Smooth muscle cell (in vitro differentiated cells): Measurements from ENCODE around the gene TRMT1L. TPM values are rescaled to one million over a fixed set of nuclear protein-coding genes. Genes with fewer than 3 reads are reported as not detected.

Source experiments
- DNase-seq: peaks from one replicate; lab custom pipeline; 2025; ENCODE audit not compliant: unreplicated experiment; lab: John Stamatoyannopoulos, UW
- H2AFZ ChIP-seq: fragments of 200-600 bp; sonication (generic); 2 replicates; pipeline ENCODE4 v1.6.0; 2016; ENCODE audit warnings: antibody characterized with exemption, low read depth, mild to moderate bottlenecking
- H3F3A ChIP-seq: fragments of 200-600 bp; sonication (generic); 2 replicates; pipeline ENCODE4 v1.6.0; 2017; ENCODE audit warnings: antibody characterized with exemption, low read depth
- H3K27ac ChIP-seq: fragments of 200-600 bp; sonication (generic); 2 replicates; pipeline ENCODE4 v1.5.1; 2016; ENCODE audit warnings: low read depth, mild to moderate bottlenecking
- H3K27me3 ChIP-seq: fragments of 200-600 bp; sonication (generic); 2 replicates; pipeline ENCODE4 v1.6.1; 2016; ENCODE audit warnings: low read depth, mild to moderate bottlenecking
- H3K36me3 ChIP-seq: fragments of 200-600 bp; sonication (generic); 2 replicates; pipeline ENCODE4 v1.5.1; 2016; ENCODE audit warnings: low read depth
- H3K4me1 ChIP-seq: fragments of 200-600 bp; sonication (generic); 2 replicates; pipeline ENCODE4 v1.5.1; 2016; ENCODE audit warnings: low read depth
- H3K4me2 ChIP-seq: fragments of 200-600 bp; sonication (generic); 2 replicates; pipeline ENCODE4 v1.6.0; 2016; ENCODE audit warnings: mild to moderate bottlenecking
- H3K4me3 ChIP-seq: fragments of 200-600 bp; sonication (generic); 2 replicates; pipeline ENCODE4 v1.5.1; 2016; ENCODE audit warnings: mild to moderate bottlenecking
- H3K79me2 ChIP-seq: fragments of 200-600 bp; sonication (generic); 2 replicates; pipeline ENCODE4 v1.6.0; 2016; ENCODE audit warnings: low read depth, mild to moderate bottlenecking
- H3K9ac ChIP-seq: fragments of 200-600 bp; sonication (generic); 2 replicates; pipeline ENCODE4 v1.6.0; 2016; ENCODE audit warnings: low read depth
- H3K9me3 ChIP-seq: fragments of 200-600 bp; sonication (generic); replicated peaks from 2 replicates; pipeline ENCODE4 v1.5.1; 2016; ENCODE audit warnings: low read depth
- H4K20me1 ChIP-seq: fragments of 200-600 bp; sonication (generic); 2 replicates; pipeline ENCODE4 v1.6.0; 2016; ENCODE audit warnings: low read depth
- WGBS: methylation state at CpG from one replicate; pipeline ENCODE4 v1.1.7; 2016; ENCODE audit warnings: low lambda C conversion rate; 5-methylcytosine and 5-hydroxymethylcytosine counted together
- polyA plus RNA-seq: library from polyadenylated mRNA; unstranded; fragments of >200 nt; fragmentation: Nextera tagmentation; extraction: Ambion mirVana; gene quantifications from 2 replicates; pipeline ENCODE4 v1.2.1, GENCODE V29; 2016
- total RNA-seq: library from RNA; depleted of rRNA; stranded (reverse); fragments of >200 nt; gene quantifications from 2 replicates; pipeline ENCODE4 v1.2.3, GENCODE V29; 2014
- TF ChIP-seq, protein P1 (sequence below): fragments of 200-600 bp; sonication (generic); IDR thresholded peaks from 2 replicates; pipeline ENCODE4 v1.5.1; 2017; ENCODE audit warnings: borderline replicate concordance, mild to moderate bottlenecking, antibody characterized with exemption; ENCODE audit not compliant: insufficient read depth, poor library complexity, severe bottlenecking

Gene TRMT1L
- total and polyA plus RNA-seq, 2 experiments from 2014 or later = 17.2 to 40.1 TPM

DNA sequence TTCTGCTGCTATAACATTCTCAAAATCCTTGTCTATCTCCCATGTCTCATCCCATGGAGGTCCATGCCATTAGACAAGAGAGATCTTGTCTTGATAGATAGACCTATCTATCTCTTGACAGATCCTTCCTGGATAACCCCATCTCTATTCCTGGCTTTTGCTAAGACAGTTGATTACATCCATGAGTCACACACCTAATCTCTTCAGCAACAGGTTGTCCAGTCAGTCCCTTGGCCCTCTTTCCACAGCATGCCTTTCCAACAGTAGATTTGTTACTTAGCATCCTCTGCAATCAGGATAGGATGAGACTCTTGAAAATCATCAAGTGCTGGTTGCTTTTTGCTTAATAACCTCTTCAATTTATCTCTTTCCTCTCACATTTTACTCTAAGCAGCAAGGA, 46.6 kb downstream of the TRMT1L start:
- peaks cover 5% of the 10 kb centered on the region for H3K9me3 ChIP-seq
- H3K36me3 ChIP-seq = no peaks in the 10 kb centered on the region
- no peaks in the 10 kb centered on the region for H4K20me1 ChIP-seq
- H3K9ac ChIP-seq = no peak overlapping the region
- H3K27ac ChIP-seq = no peak overlapping the region
- no peak overlapping the region for H3K4me3 ChIP-seq
- no peaks in the 10 kb centered on the region for H3K79me2 ChIP-seq
- no peaks in the 10 kb centered on the region for H3K27me3 ChIP-seq
- no peak overlapping the region for H3K4me2 ChIP-seq
- no peaks in the 10 kb centered on the region for H3K4me1 ChIP-seq
- TF ChIP-seq, protein P1, sequence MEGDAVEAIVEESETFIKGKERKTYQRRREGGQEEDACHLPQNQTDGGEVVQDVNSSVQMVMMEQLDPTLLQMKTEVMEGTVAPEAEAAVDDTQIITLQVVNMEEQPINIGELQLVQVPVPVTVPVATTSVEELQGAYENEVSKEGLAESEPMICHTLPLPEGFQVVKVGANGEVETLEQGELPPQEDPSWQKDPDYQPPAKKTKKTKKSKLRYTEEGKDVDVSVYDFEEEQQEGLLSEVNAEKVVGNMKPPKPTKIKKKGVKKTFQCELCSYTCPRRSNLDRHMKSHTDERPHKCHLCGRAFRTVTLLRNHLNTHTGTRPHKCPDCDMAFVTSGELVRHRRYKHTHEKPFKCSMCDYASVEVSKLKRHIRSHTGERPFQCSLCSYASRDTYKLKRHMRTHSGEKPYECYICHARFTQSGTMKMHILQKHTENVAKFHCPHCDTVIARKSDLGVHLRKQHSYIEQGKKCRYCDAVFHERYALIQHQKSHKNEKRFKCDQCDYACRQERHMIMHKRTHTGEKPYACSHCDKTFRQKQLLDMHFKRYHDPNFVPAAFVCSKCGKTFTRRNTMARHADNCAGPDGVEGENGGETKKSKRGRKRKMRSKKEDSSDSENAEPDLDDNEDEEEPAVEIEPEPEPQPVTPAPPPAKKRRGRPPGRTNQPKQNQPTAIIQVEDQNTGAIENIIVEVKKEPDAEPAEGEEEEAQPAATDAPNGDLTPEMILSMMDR = no peak
- DNase-seq = no peak
- no peak overlapping the region for H2AFZ ChIP-seq
- no peaks in the 10 kb centered on the region for H3F3A ChIP-seq

DNA sequence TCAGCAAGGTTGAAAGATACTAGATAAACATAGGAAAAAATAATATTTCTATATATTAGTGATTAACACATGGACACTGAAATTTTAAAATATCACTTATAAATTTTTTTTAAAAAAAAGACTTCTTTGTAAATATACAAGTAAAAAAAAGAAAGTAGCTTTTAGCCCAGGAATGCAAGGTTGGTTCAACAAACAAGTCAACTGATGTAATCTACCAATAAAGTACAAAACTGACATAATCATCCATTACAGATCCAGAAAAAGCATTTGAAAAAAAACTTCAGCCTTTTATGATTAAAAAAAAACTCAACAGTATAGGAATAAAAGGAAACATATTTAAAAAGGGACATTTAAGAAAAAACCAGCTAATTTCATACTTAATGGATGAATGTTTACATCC, 48.4 kb downstream of the TRMT1L start:
- H2AFZ ChIP-seq = no peak overlapping the region
- H3K36me3 ChIP-seq = no peaks in the 10 kb centered on the region
- H3K4me2 ChIP-seq = no peak overlapping the region
- no peak overlapping the region for H3K4me3 ChIP-seq
- H3K9me3 ChIP-seq = peaks cover 5% of the 10 kb centered on the region
- no peak overlapping the region for H3K9ac ChIP-seq
- H3K27me3 ChIP-seq = no peaks in the 10 kb centered on the region
- H4K20me1 ChIP-seq = no peaks in the 10 kb centered on the region
- peaks cover 10% of the 10 kb centered on the region for H3F3A ChIP-seq
- H3K4me1 ChIP-seq = no peaks in the 10 kb centered on the region
- H3K79me2 ChIP-seq = no peaks in the 10 kb centered on the region
- TF ChIP-seq, protein P1 = no peak
- DNase-seq = no peak
- H3K27ac ChIP-seq = no peak overlapping the region

DNA sequence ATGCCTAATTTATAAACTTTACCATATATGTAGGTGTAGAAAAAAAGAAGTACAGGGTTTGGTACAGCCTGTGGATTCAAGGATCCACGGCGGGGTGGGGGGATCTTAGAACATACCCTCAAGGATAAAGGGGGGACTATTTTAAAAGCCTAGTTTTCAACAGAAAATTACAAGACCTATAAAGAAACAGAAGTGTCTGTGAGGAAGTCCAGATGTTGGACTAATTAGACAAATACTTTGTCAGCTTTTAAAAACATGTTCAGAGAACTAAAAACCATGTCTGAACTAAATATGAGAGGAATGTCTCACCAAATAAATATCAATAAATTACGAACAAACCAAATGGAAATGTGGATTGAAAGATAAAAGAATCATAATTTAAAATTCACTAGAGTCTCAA, 51.6 kb downstream of the TRMT1L start:
- H3K4me3 ChIP-seq = no peak overlapping the region
- peaks cover 17% of the 10 kb centered on the region for H3F3A ChIP-seq
- H2AFZ ChIP-seq = no peak overlapping the region
- no peaks in the 10 kb centered on the region for H3K36me3 ChIP-seq
- H3K4me2 ChIP-seq = no peak overlapping the region
- H3K27me3 ChIP-seq = no peaks in the 10 kb centered on the region
- peak overlapping the region; percentile 49 for H3K27ac ChIP-seq
- no peaks in the 10 kb centered on the region for H4K20me1 ChIP-seq
- no peak overlapping the region for H3K9ac ChIP-seq
- peaks cover 2% of the 10 kb centered on the region for H3K79me2 ChIP-seq
- H3K4me1 ChIP-seq = no peaks in the 10 kb centered on the region
- H3K9me3 ChIP-seq = peaks cover 5% of the 10 kb centered on the region
- DNase-seq = no peak
- TF ChIP-seq, protein P1 = no peak
- WGBS = 40% methylated on average over 3 of the region's 3 CpGs

DNA sequence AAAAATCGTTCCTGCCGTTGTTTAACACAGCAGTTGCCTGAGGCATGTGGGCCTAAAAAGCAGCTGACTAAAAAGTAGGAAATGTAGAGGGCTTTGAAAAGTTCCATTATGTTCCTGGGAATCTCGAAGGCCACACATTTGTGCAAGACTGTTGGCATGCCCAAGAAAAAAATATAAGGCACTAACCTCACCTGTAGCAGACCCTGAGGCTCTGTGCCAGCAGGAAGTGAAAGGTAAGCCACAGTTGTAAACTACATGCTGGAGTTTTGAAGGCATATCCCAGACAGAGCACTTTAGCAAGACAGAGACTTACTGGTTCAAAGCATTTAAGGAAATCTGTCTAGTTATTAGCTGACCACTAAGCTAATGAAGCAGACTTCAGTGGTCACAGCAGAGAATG, 52.7 kb downstream of the TRMT1L start:
- TF ChIP-seq, protein P1 = no peak
- Histone ChIP-seq H3K27me3 (no peaks in the 10 kb centered on the region), H3F3A (peaks cover 17% of the 10 kb centered on the region), H3K9ac (no peak overlapping the region), H4K20me1 (no peaks in the 10 kb centered on the region), H3K4me1 (no peaks in the 10 kb centered on the region), H3K36me3 (no peaks in the 10 kb centered on the region), H3K9me3 (peaks cover 5% of the 10 kb centered on the region), H3K79me2 (peaks cover 2% of the 10 kb centered on the region), H2AFZ (no peak overlapping the region), H3K4me2 (no peak overlapping the region), H3K27ac (peak overlapping the region; percentile 49), H3K4me3 (no peak overlapping the region)
- WGBS = 54% methylated on average over 3 of the region's 3 CpGs
- no peak for DNase-seq
